HepG2 (cell line): ENCODE data around the gene CCDC201. TPM values are rescaled to one million over a fixed set of nuclear protein-coding genes. Genes with fewer than 3 reads are reported as not detected.

Experiments used
- CCAR2 ChIP-seq: fragments of 200-400 bp; formaldehyde crosslinking; optimal IDR thresholded peaks from 2 replicates; pipeline ENCODE3; 2018; ENCODE audit warnings: low read depth, mild to moderate bottlenecking, low read length, moderate library complexity
- FLYWCH1 ChIP-seq: sonication (generic); formaldehyde crosslinking; IDR thresholded peaks from 2 replicates; pipeline ENCODE4 v1.8.1; 2023; ENCODE audit warnings: mild to moderate bottlenecking, missing genetic modification reagents
- SETDB1 ChIP-seq: sonication (generic); formaldehyde crosslinking; IDR thresholded peaks from 2 replicates; pipeline ENCODE4 v1.5.1; 2020; ENCODE audit warnings: missing genetic modification reagents, mild to moderate bottlenecking, borderline replicate concordance
- USF2 ChIP-seq, 2 experiments: sonication (generic) in 1 of 2; formaldehyde crosslinking in 1 of 2; IDR thresholded peaks; 2 replicates each; pipeline versions ENCODE4 v1.5.1 to v1.6.1; 2011 to 2020; ENCODE audit warnings: borderline replicate concordance in 1 of 2, low read depth in 1 of 2, low read length in 1 of 2, mild to moderate bottlenecking in 1 of 2, missing genetic modification reagents in 1 of 2, moderate library complexity in 1 of 2
- ZFP82 ChIP-seq: sonication (generic); formaldehyde crosslinking; IDR thresholded peaks from 2 replicates; pipeline ENCODE4 v1.5.1; 2020; ENCODE audit warnings: mild to moderate bottlenecking, missing genetic modification reagents, borderline replicate concordance
- ZMAT5 ChIP-seq: sonication (generic); formaldehyde crosslinking; IDR thresholded peaks from 2 replicates; pipeline ENCODE4 v1.5.0; 2020; ENCODE audit warnings: mild to moderate bottlenecking, low read depth, missing genetic modification reagents, borderline replicate concordance
- ZNF558 ChIP-seq: sonication (generic); formaldehyde crosslinking; IDR thresholded peaks from 2 replicates; pipeline ENCODE4 v1.9.0; 2022; ENCODE audit warnings: mild to moderate bottlenecking, missing genetic modification reagents, borderline replicate concordance
- ZSCAN9 ChIP-seq: IDR thresholded peaks from 2 replicates; pipeline ENCODE4 v1.6.1; 2016; ENCODE audit warnings: borderline replicate concordance
- polyA plus RNA-seq, 8 experiments: library from polyadenylated mRNA; depleted of rRNA in 3 of 8; stranded (reverse) in 7 of 8; unstranded in 1 of 8; fragments of >200 nt; fragmentation: Illumina TruSeq in 4 of 8; extraction: Trizol in 4 of 8; gene quantifications; 2 replicates each; pipeline versions ENCODE4 v1.2.1 to v1.2.3, GENCODE V29; 2011 to 2016; ENCODE audit warnings: low read depth in 4 of 8, missing spikeins in 1 of 8, mixed read lengths in 1 of 8; ENCODE audit not compliant: insufficient read depth in 1 of 8
- total RNA-seq, 5 experiments: library from RNA; depleted of rRNA; stranded (reverse); fragments of >200 nt; fragmentation: Illumina TruSeq; extraction: Trizol; gene quantifications; 2 replicates each; pipeline ENCODE4 v1.2.3, GENCODE V29; 2016; ENCODE audit warnings: low read depth in 1 of 5
- TF ChIP-seq, protein P1 (sequence below): sonication (generic); formaldehyde crosslinking; IDR thresholded peaks from one replicate; pipeline ENCODE4 v1.5.1; 2020; ENCODE audit warnings: mild to moderate bottlenecking, missing genetic modification reagents; ENCODE audit errors: not compliant biosample characterization
- TF ChIP-seq, protein P2 (sequence below): sonication (generic); formaldehyde crosslinking; IDR thresholded peaks from 2 replicates; pipeline ENCODE4 v1.5.0; 2020; ENCODE audit warnings: missing genetic modification reagents

The CCDC201 gene
- total and polyA plus RNA-seq, 2 of the 13 experiments (the other 11 are each of a cell fraction or from before 2014, with no cell fraction given) = 0.92 TPM; not detected in 1

DNA sequence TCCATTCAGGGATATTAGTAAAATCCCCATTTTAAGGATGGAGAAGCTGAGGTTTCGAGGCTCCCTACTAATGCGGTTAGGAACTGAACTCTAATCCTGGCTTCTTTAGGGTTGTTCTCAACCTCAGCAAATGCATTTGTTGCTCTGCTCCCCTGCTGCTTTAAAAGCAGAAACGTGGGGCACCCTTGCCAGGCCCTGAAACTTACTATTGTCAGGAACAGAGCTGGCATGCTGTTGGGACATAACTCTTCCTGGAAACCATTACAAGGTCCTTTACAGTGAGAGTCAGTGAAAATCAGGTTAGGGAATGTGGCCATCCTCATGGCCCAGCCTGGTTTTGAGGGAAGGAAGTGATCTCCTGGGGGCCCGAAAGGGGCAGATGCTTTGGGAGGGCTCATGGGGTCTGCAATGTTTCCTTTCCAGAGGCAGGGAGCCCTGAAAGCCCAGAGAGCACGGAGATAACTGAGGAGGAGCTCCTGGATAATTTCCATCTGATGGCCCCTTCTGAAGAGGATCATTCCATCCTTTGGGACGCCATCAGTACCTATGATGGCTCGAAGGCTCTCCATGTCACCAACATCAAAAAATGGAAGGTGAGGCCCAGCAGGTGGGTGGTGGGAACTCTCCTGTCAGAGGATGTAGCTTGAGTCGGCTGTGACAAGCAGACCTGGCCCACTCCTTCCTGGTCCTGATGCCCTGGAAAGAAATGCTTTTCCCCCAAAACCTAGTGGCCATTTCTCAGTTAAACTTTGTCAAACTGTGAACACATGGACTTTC lies 17.4 kb upstream of the CCDC201 start (continued):
- TF ChIP-seq ZFP82 (CRISPR knock-in tag) = no peak
- TF ChIP-seq ZSCAN9 (CRISPR knock-in tag) = no peak
- TF ChIP-seq, protein P1, sequence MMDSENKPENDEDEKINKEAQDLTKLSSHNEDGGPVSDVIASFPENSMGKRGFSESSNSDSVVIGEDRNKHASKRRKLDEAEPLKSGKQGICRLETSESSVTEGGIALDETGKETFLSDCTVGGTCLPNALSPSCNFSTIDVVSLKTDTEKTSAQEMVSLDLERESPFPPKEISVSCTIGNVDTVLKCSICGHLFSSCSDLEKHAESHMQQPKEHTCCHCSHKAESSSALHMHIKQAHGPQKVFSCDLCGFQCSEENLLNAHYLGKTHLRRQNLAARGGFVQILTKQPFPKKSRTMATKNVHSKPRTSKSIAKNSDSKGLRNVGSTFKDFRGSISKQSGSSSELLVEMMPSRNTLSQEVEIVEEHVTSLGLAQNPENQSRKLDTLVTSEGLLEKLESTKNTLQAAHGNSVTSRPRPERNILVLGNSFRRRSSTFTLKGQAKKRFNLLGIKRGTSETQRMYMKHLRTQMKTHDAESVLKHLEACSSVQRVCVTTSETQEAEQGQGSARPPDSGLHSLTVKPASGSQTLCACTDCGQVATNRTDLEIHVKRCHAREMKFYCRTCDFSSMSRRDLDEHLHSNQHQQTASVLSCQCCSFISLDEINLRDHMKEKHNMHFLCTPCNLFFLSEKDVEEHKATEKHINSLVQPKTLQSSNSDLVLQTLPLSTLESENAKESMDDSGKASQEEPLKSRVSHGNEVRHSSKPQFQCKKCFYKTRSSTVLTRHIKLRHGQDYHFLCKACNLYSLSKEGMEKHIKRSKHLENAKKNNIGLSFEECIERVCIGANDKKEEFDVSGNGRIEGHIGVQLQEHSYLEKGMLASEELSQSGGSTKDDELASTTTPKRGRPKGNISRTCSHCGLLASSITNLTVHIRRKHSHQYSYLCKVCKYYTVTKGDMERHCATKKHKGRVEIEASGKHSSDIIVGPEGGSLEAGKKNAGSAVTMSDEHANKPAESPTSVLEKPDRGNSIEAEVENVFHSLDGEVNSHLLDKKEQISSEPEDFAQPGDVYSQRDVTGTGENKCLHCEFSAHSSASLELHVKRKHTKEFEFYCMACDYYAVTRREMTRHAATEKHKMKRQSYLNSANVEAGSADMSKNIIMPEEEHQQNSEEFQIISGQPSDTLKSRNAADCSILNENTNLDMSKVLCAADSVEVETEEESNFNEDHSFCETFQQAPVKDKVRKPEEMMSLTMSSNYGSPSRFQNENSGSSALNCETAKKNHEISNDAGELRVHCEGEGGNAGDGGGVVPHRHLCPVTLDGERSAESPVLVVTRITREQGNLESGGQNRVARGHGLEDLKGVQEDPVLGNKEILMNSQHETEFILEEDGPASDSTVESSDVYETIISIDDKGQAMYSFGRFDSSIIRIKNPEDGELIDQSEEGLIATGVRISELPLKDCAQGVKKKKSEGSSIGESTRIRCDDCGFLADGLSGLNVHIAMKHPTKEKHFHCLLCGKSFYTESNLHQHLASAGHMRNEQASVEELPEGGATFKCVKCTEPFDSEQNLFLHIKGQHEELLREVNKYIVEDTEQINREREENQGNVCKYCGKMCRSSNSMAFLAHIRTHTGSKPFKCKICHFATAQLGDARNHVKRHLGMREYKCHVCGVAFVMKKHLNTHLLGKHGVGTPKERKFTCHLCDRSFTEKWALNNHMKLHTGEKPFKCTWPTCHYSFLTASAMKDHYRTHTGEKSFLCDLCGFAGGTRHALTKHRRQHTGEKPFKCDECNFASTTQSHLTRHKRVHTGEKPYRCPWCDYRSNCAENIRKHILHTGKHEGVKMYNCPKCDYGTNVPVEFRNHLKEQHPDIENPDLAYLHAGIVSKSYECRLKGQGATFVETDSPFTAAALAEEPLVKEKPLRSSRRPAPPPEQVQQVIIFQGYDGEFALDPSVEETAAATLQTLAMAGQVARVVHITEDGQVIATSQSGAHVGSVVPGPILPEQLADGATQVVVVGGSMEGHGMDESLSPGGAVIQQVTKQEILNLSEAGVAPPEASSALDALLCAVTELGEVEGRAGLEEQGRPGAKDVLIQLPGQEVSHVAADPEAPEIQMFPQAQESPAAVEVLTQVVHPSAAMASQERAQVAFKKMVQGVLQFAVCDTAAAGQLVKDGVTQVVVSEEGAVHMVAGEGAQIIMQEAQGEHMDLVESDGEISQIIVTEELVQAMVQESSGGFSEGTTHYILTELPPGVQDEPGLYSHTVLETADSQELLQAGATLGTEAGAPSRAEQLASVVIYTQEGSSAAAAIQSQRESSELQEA (CRISPR knock-in tag) = no peak
- no peak for TF ChIP-seq USF2 (IDR thresholded peaks at IDR 0.05; ENCODE audit: low read depth, low read length)
- no peak for TF ChIP-seq USF2 (CRISPR knock-in tag; IDR thresholded peaks at IDR 0.05; ENCODE audit: borderline replicate concordance)
- no peak for TF ChIP-seq ZMAT5
- TF ChIP-seq ZNF558 (CRISPR knock-in tag) = no peak
- TF ChIP-seq, protein P2, sequence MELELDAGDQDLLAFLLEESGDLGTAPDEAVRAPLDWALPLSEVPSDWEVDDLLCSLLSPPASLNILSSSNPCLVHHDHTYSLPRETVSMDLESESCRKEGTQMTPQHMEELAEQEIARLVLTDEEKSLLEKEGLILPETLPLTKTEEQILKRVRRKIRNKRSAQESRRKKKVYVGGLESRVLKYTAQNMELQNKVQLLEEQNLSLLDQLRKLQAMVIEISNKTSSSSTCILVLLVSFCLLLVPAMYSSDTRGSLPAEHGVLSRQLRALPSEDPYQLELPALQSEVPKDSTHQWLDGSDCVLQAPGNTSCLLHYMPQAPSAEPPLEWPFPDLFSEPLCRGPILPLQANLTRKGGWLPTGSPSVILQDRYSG (CRISPR knock-in tag) = no peak
- TF ChIP-seq SETDB1 (CRISPR knock-in tag) = no peak
- TF ChIP-seq CCAR2 = no peak
- TF ChIP-seq FLYWCH1 (CRISPR knock-in tag) = 0 out of 2 replicates have a peak, but pooled peaks have one; percentile 64
